HEK293 (cell line): Measurements from ENCODE around the gene SHC3.

Source experiments
- CTCF ChIA-PET: fragments of 350-600 bp; formaldehyde crosslinking; extraction: SDS; loops from one replicate; lab custom pipeline; 2021; ENCODE audit warnings: antibody characterized with exemption; lab: Yijun Ruan, JAX
- POLR2A ChIA-PET: fragments of 300-600 bp; formaldehyde crosslinking; extraction: SDS; loops from one replicate; lab custom pipeline; 2020; ENCODE audit warnings: antibody characterized with exemption, inconsistent platforms; lab: Yijun Ruan, JAX
- H3K27ac ChIP-seq: fragments of 200-500 bp; sonication (Bioruptor generic); 2 replicates; pipeline ENCODE4 v1.5.1; 2014; ENCODE audit warnings: low read depth, low read length, control low read depth, inconsistent platforms; ENCODE audit errors: extremely low read depth
- H3K36me3 ChIP-seq, 2 experiments: fragments of 200-500 bp in 1 of 2; sonication (Bioruptor generic) in 1 of 2; 1 replicate in 1 of 2; 2 replicates in 1 of 2; pipeline ENCODE4 v1.5.1; 2014 to 2017; ENCODE audit warnings: inconsistent platforms in 2 of 2, low read length in 2 of 2; ENCODE audit not compliant: control insufficient read depth in 2 of 2, insufficient read depth in 1 of 2
- H3K4me1 ChIP-seq: fragments of 200-500 bp; sonication (Bioruptor generic); 2 replicates; pipeline ENCODE4 v1.5.1; 2014; ENCODE audit warnings: mild to moderate bottlenecking, low read length, inconsistent platforms; ENCODE audit not compliant: control insufficient read depth, insufficient read depth
- H3K4me3 ChIP-seq: 2 replicates; pipeline ENCODE4 v1.5.1; 2011; ENCODE audit warnings: low read depth, mild to moderate bottlenecking, control low read depth, low read length, moderate library complexity
- H3K9me3 ChIP-seq: fragments of 200-500 bp; sonication (Bioruptor generic); 2 replicates; pipeline ENCODE4 v1.5.1; 2014; ENCODE audit warnings: low read depth, low read length, inconsistent platforms; ENCODE audit not compliant: control insufficient read depth, insufficient read depth
- GLIS2 ChIP-seq: fragments of 450-650 bp; formaldehyde crosslinking; IDR thresholded peaks from 2 replicates; pipeline ENCODE4 v1.5.1; 2016; ENCODE audit warnings: missing biosample characterization, missing genetic modification characterization
- HOXC10 ChIP-seq: sonication (generic); formaldehyde crosslinking; IDR thresholded peaks from 2 replicates; pipeline ENCODE4 v1.8.1; 2023; ENCODE audit warnings: mild to moderate bottlenecking, missing genetic modification reagents
- KLF9 ChIP-seq: fragments of 450-650 bp; formaldehyde crosslinking; IDR thresholded peaks from 2 replicates; pipeline ENCODE4 v1.5.1; 2016; ENCODE audit warnings: missing biosample characterization, missing genetic modification characterization, low read depth
- RBAK ChIP-seq: fragments of 450-650 bp; formaldehyde crosslinking; IDR thresholded peaks from 2 replicates; pipeline ENCODE4 v1.5.1; 2016; ENCODE audit warnings: missing biosample characterization, missing genetic modification characterization
- ZBTB21 ChIP-seq: fragments of 450-650 bp; formaldehyde crosslinking; IDR thresholded peaks from 2 replicates; pipeline ENCODE4 v1.5.1; 2017; ENCODE audit warnings: missing biosample characterization, missing genetic modification characterization
- ZBTB8A ChIP-seq: fragments of 450-650 bp; formaldehyde crosslinking; IDR thresholded peaks from 2 replicates; pipeline ENCODE4 v1.5.1; 2016; ENCODE audit warnings: missing biosample characterization, missing genetic modification characterization
- ZNF155 ChIP-seq: fragments of 450-650 bp; formaldehyde crosslinking; IDR thresholded peaks from 2 replicates; pipeline ENCODE4 v1.5.1; 2016; ENCODE audit warnings: missing biosample characterization, missing genetic modification characterization
- ZNF174 ChIP-seq: fragments of 450-650 bp; formaldehyde crosslinking; IDR thresholded peaks from 2 replicates; pipeline ENCODE4 v1.5.0; 2017; ENCODE audit warnings: missing biosample characterization, mild to moderate bottlenecking, missing genetic modification characterization
- ZNF274 ChIP-seq, 2 experiments: fragments of 200-500 bp in 1 of 2; fragments of 450-650 bp in 1 of 2; sonication (Bioruptor generic) in 1 of 2; formaldehyde crosslinking in 1 of 2; IDR thresholded peaks; 2 replicates each; pipeline versions ENCODE4 v1.5.1 to v1.6.1; 2014 to 2016; ENCODE audit warnings: borderline replicate concordance in 1 of 2, inconsistent platforms in 1 of 2, low read length in 1 of 2, missing biosample characterization in 1 of 2, missing genetic modification characterization in 1 of 2
- ZNF544 ChIP-seq: fragments of 450-650 bp; formaldehyde crosslinking; IDR thresholded peaks from 2 replicates; pipeline ENCODE4 v1.5.0; 2017; ENCODE audit warnings: missing biosample characterization, missing genetic modification characterization
- ZNF654 ChIP-seq: fragments of 450-650 bp; formaldehyde crosslinking; IDR thresholded peaks from 2 replicates; pipeline ENCODE4 v1.5.1; 2016; ENCODE audit warnings: low read depth, missing biosample characterization, missing genetic modification characterization
- TF ChIP-seq, protein P1 (sequence below): fragments of 450-650 bp; IDR thresholded peaks from 2 replicates; pipeline ENCODE4 v1.5.1; 2018; ENCODE audit warnings: missing biosample characterization, missing genetic modification characterization
- TF ChIP-seq, protein P2 (sequence below): sonication (generic); formaldehyde crosslinking; IDR thresholded peaks from 2 replicates; pipeline ENCODE4 v1.8.1; 2022; ENCODE audit warnings: mild to moderate bottlenecking, moderate library complexity, missing genetic modification reagents
- TF ChIP-seq, protein P3 (sequence below): fragments of 450-650 bp; formaldehyde crosslinking; IDR thresholded peaks from 2 replicates; pipeline ENCODE4 v1.5.1; 2016; ENCODE audit warnings: missing biosample characterization, missing genetic modification characterization
- TF ChIP-seq, protein P4 (sequence below): fragments of 450-650 bp; formaldehyde crosslinking; IDR thresholded peaks from 2 replicates; pipeline ENCODE4 v1.5.1; 2017; ENCODE audit warnings: missing biosample characterization, missing genetic modification characterization
- TF ChIP-seq, protein P5 (sequence below): fragments of 450-650 bp; formaldehyde crosslinking; IDR thresholded peaks from 2 replicates; pipeline ENCODE4 v1.5.1; 2016; ENCODE audit warnings: missing biosample characterization, missing genetic modification characterization
- TF ChIP-seq, protein P6 (sequence below): fragments of 450-650 bp; IDR thresholded peaks from 2 replicates; pipeline ENCODE4 v1.5.1; 2018; ENCODE audit warnings: missing biosample characterization, mild to moderate bottlenecking, missing genetic modification characterization
- TF ChIP-seq, protein P7 (sequence below): fragments of 450-650 bp; formaldehyde crosslinking; IDR thresholded peaks from 2 replicates; pipeline ENCODE4 v1.5.1; 2016; ENCODE audit warnings: missing biosample characterization, missing genetic modification characterization

The SHC3 gene

DNA sequence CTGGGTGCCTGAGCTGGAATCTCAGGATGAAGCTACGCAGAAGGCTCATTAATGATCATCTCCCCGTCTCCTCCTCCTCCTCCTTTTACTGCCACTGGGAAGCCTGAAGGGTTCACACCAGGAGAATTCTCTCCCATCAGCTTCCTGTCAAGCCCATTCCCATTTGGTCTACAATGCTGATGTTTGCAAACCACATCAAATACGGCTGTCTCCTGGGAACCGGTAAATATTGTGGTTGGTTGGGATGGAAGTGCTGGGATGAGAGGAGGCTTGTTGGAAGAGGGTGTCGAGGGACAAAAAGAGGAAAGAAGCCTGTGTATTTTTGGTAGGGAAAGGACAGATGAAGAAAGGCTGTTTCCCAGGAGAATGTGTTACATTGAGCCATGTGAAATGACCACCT is 200.6 kb downstream of the SHC3 start (continued):
- TF ChIP-seq, protein P1, sequence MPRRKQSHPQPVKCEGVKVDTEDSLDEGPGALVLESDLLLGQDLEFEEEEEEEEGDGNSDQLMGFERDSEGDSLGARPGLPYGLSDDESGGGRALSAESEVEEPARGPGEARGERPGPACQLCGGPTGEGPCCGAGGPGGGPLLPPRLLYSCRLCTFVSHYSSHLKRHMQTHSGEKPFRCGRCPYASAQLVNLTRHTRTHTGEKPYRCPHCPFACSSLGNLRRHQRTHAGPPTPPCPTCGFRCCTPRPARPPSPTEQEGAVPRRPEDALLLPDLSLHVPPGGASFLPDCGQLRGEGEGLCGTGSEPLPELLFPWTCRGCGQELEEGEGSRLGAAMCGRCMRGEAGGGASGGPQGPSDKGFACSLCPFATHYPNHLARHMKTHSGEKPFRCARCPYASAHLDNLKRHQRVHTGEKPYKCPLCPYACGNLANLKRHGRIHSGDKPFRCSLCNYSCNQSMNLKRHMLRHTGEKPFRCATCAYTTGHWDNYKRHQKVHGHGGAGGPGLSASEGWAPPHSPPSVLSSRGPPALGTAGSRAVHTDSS = no peak
- TF ChIP-seq RBAK (tag by site-specific recombination) = no peak
- no peak for TF ChIP-seq ZNF654 (tag by site-specific recombination)
- TF ChIP-seq, protein P2, sequence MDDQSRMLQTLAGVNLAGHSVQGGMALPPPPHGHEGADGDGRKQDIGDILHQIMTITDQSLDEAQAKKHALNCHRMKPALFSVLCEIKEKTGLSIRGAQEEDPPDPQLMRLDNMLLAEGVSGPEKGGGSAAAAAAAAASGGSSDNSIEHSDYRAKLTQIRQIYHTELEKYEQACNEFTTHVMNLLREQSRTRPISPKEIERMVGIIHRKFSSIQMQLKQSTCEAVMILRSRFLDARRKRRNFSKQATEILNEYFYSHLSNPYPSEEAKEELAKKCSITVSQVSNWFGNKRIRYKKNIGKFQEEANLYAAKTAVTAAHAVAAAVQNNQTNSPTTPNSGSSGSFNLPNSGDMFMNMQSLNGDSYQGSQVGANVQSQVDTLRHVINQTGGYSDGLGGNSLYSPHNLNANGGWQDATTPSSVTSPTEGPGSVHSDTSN (CRISPR knock-in tag) = no peak
- no peak for TF ChIP-seq ZNF544 (tag by site-specific recombination)
- TF ChIP-seq, protein P3, sequence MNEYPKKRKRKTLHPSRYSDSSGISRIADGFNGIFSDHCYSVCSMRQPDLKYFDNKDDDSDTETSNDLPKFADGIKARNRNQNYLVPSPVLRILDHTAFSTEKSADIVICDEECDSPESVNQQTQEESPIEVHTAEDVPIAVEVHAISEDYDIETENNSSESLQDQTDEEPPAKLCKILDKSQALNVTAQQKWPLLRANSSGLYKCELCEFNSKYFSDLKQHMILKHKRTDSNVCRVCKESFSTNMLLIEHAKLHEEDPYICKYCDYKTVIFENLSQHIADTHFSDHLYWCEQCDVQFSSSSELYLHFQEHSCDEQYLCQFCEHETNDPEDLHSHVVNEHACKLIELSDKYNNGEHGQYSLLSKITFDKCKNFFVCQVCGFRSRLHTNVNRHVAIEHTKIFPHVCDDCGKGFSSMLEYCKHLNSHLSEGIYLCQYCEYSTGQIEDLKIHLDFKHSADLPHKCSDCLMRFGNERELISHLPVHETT (tag by site-specific recombination) = no peak
- no peak for TF ChIP-seq ZNF155 (tag by site-specific recombination)

DNA sequence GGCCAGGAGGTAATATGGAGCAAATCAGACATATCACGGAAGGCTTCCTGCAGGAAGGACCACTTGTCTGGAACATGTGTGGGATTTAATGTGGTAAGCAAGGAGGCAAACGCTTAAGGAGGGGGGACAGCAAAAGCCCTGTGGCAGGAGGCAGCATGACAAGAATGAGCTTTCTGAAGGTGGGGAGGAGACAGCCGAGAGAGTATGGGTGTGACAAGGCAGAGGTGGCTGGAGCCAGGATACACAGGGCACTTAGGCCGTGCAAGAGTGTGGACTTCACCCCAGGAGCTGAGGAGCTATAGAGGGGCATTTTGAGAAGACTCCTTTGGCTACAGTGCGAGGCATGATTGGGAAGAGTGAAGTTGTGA is 201.7 kb downstream of the SHC3 start:
- no peaks in the 10 kb centered on the region for H3K4me1 ChIP-seq
- H3K27ac ChIP-seq = no peak overlapping the region
- ChIA-PET CTCF (no interaction called here), POLR2A (no interaction called here)
- TF ChIP-seq KLF9 (tag by site-specific recombination) (no peak), ZBTB8A (tag by site-specific recombination) (no peak), ZNF174 (tag by site-specific recombination) (no peak), GLIS2 (tag by site-specific recombination) (no peak), ZBTB21 (tag by site-specific recombination) (no peak), HOXC10 (CRISPR knock-in tag) (no peak), ZNF274 (IDR thresholded peaks at IDR 0.05; ENCODE audit: low read length) (no peak), ZNF274 (tag by site-specific recombination; IDR thresholded peaks at IDR 0.05; ENCODE audit: borderline replicate concordance) (no peak)
- TF ChIP-seq, protein P4, sequence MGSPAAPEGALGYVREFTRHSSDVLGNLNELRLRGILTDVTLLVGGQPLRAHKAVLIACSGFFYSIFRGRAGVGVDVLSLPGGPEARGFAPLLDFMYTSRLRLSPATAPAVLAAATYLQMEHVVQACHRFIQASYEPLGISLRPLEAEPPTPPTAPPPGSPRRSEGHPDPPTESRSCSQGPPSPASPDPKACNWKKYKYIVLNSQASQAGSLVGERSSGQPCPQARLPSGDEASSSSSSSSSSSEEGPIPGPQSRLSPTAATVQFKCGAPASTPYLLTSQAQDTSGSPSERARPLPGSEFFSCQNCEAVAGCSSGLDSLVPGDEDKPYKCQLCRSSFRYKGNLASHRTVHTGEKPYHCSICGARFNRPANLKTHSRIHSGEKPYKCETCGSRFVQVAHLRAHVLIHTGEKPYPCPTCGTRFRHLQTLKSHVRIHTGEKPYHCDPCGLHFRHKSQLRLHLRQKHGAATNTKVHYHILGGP (tag by site-specific recombination) = no peak
- TF ChIP-seq, protein P5, sequence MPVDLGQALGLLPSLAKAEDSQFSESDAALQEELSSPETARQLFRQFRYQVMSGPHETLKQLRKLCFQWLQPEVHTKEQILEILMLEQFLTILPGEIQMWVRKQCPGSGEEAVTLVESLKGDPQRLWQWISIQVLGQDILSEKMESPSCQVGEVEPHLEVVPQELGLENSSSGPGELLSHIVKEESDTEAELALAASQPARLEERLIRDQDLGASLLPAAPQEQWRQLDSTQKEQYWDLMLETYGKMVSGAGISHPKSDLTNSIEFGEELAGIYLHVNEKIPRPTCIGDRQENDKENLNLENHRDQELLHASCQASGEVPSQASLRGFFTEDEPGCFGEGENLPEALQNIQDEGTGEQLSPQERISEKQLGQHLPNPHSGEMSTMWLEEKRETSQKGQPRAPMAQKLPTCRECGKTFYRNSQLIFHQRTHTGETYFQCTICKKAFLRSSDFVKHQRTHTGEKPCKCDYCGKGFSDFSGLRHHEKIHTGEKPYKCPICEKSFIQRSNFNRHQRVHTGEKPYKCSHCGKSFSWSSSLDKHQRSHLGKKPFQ (tag by site-specific recombination) = no peak
- TF ChIP-seq, protein P6, sequence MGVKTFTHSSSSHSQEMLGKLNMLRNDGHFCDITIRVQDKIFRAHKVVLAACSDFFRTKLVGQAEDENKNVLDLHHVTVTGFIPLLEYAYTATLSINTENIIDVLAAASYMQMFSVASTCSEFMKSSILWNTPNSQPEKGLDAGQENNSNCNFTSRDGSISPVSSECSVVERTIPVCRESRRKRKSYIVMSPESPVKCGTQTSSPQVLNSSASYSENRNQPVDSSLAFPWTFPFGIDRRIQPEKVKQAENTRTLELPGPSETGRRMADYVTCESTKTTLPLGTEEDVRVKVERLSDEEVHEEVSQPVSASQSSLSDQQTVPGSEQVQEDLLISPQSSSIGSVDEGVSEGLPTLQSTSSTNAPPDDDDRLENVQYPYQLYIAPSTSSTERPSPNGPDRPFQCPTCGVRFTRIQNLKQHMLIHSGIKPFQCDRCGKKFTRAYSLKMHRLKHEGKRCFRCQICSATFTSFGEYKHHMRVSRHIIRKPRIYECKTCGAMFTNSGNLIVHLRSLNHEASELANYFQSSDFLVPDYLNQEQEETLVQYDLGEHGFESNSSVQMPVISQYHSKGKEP (tag by site-specific recombination) = no peak
- TF ChIP-seq, protein P7, sequence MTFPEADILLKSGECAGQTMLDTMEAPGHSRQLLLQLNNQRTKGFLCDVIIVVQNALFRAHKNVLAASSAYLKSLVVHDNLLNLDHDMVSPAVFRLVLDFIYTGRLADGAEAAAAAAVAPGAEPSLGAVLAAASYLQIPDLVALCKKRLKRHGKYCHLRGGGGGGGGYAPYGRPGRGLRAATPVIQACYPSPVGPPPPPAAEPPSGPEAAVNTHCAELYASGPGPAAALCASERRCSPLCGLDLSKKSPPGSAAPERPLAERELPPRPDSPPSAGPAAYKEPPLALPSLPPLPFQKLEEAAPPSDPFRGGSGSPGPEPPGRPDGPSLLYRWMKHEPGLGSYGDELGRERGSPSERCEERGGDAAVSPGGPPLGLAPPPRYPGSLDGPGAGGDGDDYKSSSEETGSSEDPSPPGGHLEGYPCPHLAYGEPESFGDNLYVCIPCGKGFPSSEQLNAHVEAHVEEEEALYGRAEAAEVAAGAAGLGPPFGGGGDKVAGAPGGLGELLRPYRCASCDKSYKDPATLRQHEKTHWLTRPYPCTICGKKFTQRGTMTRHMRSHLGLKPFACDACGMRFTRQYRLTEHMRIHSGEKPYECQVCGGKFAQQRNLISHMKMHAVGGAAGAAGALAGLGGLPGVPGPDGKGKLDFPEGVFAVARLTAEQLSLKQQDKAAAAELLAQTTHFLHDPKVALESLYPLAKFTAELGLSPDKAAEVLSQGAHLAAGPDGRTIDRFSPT (tag by site-specific recombination) = no peak
- H3K4me3 ChIP-seq = no peak overlapping the region
- no peaks in the 10 kb centered on the region for H3K36me3 ChIP-seq
- no peaks in the 10 kb centered on the region for H3K9me3 ChIP-seq
